GM18907 (cell line): ENCODE measurements around the gene DNAAF6.

Experiments
- ATAC-seq: cut with Tn5 transposase; IDR thresholded peaks from one replicate; pipeline ENCODE4 v1.9.1; 2021; ENCODE audit warnings: mild to moderate bottlenecking, moderate library complexity; ENCODE audit not compliant: unreplicated experiment

Gene DNAAF6

GRCh38 chrX:107290019-107290418 is 83.6 kb downstream of the DNAAF6 start:
- no peak for ATAC-seq

GRCh38 chrX:107293056-107293455 is 86.6 kb downstream of the DNAAF6 start:
- ATAC-seq: no peak
